ENCODE measurements around the gene WIPF1.
A peak's percentile ranks its signal among the peaks of the same experiment; 100 is the strongest.
"Not testable (repeated sequence)": the region's sequence is repeated elsewhere in the genome, so short reads cannot be mapped to it uniquely, and the experiment has no call there.

Gene WIPF1

DNA sequence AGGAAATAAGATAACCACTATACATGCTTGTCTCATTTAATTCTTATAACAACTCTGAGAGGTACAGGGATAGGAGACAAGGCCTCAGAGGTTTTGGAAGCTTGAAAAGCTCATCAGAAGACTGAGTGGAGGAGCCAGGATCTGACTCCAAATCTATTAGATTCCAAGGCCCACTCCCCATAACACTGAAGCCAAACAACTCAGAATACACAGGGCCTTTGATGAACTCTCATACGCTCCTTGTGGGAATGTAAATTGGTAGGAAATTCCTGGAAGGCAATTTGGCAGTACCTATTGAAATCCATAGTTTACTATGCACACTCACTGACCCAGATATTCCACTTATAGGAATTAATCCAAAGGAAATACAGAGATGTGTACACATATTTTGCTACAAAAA lies 27.9 kb downstream of the WIPF1 start:
- no peak for DNase-seq

DNA sequence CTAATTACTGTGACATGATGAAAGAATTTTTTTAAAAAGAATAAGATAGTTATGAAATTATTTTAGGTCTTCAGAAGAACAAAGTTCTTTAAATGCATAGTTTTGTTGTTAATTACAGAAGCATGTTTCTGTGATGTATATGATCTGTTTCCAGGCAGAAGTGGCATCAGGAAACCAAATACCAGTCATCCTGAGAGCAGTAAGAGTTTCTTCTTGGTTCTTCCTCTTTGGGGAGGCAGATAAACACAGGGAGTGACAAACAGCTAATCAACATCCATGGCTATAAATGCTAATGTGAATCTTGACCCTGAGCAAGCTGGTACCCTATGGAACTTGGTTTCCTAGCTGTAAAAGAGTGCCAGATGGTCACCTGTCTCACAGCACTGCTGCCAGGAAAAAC lies 29.2 kb downstream of the WIPF1 start:
- DNase-seq: no peak

DNA sequence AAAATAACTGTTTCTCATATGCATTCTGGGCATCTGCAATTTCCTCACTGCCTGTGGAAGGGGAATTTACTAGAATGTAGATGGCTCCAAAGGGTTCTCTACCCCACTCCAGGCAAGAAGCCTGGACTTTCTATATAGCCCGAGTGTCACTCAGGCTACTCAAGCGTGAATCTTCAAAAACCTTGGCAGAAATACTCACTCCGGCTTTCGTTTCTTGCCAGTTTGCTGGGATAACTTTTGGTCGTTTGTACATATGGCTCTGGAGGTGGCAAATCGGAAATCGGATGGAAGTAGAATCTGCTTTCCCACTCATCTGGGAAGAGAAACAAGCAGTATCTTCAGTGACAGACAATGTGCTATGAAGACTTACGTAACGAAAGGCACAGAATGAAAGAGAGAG lies 30.7 kb downstream of the WIPF1 start:
- DNase-seq: no peak

DNA sequence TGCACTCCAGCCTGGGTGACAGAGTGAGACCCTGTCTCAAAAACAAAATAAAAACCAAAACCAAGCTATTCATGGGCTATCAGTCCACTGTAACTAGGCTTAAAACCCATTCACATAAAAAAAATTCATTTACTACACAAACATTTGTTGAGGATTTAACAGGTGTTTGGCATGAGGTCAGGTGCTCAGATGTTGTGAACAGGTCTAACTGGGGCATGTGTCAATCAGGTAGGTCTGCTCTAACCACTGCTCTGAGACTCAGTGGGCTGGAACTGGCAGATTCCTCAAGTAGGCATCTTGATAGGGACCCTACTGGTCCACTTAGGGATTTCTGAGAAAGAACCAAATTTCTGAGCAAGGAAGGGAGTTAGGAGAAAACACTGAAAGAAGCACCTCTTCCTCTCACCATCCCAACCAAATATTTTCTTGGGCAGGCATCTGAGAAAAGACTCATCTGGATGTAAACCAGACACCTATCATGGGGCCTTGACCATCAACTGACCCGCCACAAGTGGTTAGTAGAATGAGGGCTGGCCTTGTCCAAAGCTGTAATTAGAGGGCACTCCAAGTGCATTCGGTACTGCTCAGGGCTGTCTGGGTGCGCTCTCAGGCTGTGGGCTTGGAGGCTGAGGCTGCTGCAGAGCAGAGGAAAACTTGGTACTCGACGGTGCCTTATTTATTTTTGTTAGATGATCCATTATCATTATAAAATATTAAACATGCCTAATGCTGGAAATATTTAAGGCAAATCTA lies 33.9 kb downstream of the WIPF1 start:
- no peak for DNase-seq

DNA sequence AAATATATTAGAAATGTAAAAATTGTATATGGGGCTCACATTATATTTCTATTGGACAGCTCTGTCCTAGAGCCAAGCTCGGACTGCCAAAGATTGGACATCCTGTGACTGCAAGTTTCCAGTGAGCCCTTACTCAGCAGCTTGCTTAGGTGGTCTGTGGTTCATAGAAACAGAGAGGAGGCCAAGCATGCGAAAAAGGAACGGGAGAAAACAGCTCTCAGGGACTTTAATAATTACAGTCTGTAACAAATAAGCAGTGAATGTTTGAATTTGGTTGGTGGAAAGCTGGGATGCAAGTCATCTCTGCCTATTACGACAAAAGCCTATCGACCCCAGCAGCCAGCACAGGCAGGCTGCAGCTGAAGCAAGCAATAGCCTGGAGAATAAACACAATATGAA lies 35.6 kb downstream of the WIPF1 start:
- DNase-seq: no peak

DNA sequence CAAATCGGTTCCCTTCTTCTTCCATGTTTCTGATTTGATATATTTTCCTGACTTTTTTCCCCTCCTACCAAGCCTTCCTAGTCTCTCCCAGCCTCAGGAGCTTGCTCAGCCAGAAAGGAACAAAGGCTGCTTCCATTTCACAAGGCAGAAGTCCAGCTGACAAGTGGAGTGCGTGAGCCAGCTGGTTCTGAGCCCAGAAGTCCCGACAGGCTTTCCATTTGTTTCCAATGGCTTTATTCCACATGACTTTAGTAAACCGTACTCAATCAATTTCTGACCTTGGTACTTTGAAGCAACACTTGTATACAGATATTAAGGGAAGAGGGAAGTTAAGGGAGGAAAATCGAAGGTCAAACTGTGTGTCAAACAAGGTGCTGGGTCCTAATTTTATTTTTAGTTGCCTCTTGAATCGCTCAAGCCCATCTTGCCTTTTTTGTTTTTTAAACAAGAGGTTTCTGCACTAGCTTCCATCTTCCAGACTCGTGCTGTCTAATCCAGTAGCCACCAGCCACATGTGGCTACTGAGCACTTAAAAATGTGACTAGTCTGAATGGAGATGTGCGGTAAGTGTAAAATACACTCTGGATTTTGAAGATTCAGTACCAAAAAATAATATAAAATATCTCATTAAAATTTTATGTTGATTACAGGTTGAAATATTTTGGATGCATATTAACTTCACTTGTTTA lies 36.2 kb downstream of the WIPF1 start:
- no peak for DNase-seq

DNA sequence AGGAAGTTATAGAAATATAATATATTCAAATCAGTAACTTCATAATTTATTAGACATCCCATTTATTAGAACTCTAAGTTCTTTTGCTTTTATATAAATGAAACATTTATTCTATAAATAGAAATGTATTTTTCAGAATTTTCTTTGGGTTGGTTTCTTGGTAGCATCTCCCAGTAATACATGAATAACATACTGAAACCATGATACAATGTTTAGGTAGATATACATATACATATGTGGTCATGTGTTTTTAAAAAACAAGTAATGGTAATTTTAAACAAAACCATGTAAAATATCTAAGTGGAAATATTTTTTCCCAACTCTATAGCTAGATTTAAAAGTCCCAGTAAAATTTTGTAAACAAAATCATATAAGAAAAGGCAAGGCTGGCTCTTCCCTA lies 36.9 kb downstream of the WIPF1 start:
- no peak for DNase-seq

DNA sequence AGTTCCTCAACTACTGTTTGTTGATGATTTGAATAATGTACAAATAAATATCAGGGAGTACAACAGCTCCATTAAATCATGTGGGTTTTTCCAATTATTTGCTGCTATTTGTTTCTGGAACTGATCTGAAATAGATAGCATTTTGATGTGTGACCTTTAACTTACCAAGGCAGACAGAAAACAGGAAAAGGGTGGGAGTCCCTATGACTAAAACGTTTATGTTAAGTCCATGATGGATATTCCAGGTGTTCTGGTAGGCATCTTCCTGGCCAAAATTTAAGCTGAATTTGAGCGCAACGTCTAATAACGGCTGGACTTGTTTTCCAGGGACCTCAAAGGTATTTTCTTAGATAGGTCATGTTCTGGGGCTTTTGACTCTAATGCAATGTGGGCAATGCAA lies 41.6 kb downstream of the WIPF1 start:
- DNase-seq: no peak

DNA sequence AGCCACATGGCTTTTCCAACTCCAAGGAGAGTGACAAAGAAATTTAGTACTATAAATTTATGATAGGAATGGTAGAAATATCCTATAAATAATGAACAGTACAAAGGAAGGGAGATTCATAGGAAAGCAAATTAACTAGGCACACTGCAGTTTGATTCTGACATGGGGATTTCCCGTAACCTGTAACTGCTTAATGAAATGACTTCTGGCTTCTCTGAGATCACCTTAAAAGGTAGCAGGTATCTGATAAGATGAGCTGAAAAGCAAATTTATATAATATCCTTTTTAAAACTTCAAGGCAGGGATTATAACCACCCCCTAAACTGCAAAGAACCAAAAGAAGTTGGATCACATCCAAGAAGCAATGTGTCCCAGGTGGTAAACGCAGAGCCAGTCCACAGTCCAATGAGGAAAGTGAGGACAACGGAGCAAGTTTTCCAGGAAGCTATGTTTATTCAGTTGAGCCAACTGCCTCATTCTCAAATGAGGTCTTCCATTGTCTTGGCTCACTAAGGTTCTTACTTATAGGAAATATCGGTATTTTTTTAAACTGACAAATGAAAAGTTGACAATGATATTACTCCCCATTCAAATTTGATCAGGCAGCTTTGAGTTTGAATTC lies 43.0 kb downstream of the WIPF1 start:
- DNase-seq: no peak

DNA sequence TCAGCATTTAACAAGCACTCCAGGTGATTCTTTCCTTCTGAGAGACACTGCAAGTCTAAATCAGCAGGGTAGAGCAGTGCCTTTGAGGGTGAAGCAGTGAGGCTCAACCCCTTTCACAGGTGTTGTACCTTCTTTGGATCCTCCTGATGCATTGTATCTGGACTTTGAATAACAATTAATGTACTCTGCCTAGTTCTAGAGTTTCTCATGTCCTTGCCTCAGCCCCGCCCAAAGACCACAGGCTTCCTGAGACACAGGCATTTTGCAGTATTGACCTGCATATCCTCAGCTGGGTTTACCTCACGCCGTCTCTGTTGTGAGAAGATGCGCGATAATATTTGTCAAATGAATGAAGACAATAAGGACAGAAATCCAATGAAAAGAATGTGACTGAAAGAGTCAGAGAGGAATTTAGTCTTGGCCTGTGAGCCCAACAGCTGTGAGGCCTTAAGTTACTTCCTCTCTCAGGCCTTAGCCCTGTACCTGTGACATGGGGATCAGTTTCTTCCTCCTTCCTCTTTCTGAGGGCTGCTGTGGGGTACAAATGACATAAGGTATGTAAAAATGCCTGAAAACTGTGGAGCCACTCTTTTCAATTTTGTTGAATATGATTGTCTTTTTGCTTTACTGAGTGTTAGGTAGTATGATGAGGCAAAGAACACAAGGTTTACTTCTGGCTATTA lies 43.7 kb downstream of the WIPF1 start:
- DNase-seq: no peak

DNA sequence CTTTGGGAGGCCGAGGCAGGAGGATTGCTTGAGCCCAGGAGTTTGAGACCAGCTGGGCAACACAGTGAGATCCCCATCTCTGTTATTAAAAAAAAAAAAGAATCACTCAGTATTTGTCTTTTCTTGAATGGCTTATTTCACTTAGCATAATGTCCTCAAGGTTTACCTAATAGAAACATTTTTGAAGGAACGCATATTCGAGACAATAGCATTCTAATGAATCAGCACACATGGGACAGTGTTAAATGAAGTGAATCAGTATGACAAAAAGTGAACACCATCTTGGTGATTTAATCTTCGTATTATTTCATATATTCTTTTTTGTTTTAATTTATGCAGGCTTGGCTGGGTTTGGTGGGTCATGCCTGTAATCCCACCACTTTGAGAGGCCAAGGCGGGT lies 44.7 kb downstream of the WIPF1 start:
- DNase-seq: no peak

DNA sequence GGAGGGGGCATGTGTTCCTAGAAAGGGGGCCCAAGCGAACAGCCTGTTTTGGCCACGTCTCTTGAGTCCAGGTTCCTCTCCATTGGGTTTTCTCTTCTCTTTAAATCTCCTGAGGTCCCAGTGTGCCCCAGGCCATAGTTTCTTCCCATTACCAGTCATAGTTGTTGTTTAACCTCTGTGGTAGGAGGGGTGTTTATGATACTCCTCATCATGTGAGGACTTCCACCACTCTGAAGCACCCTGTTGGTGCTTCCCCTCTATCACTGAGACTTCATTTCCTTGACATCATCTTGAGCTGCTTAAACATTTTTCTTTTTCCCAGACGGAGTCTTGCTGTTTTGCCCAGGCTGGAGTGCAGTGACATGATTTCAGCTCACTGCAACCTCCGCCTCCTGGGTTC lies 45.9 kb downstream of the WIPF1 start:
- no peak for DNase-seq

DNA sequence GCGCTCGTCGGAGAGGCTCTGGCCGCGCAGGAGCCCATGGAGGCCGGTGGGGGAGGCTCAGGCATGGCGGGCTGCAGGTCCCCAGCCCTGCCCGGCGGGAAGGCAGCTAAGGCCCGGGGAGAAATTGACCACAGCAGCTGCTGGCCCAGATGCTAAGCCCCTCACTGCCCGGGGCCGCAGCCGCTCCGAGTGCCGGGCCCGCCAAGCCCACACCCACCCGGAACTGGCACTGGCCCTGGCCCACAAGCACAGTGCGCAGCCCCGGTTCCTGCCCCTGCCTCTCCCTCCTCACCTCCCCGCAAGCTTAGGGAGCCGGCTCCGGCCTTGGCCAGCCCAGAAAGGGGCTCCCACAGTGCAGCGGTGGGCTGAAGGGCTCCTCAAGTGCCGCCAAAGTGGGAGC lies 49.0 kb downstream of the WIPF1 start:
- not testable (repeated sequence) for DNase-seq

DNA sequence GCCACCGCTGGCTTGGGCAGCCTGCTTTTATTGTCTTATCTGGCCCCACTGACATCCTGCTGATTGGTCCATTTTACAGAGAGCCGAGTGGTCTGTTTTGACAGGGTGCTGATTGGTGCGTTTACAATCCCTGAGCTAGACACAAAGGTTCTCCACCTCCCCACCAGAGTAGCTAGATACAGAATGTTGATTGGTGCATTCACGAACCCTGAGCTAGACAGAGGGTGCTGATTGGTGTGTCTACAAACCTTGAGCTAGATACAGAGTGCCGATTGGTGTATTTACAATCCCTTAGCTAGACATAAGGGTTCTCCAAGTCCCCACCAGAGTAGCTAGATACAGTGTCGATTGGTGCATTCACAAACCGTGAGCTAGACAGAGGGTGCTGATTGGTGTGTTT lies 49.6 kb downstream of the WIPF1 start:
- DNase-seq: not testable (repeated sequence)

DNA sequence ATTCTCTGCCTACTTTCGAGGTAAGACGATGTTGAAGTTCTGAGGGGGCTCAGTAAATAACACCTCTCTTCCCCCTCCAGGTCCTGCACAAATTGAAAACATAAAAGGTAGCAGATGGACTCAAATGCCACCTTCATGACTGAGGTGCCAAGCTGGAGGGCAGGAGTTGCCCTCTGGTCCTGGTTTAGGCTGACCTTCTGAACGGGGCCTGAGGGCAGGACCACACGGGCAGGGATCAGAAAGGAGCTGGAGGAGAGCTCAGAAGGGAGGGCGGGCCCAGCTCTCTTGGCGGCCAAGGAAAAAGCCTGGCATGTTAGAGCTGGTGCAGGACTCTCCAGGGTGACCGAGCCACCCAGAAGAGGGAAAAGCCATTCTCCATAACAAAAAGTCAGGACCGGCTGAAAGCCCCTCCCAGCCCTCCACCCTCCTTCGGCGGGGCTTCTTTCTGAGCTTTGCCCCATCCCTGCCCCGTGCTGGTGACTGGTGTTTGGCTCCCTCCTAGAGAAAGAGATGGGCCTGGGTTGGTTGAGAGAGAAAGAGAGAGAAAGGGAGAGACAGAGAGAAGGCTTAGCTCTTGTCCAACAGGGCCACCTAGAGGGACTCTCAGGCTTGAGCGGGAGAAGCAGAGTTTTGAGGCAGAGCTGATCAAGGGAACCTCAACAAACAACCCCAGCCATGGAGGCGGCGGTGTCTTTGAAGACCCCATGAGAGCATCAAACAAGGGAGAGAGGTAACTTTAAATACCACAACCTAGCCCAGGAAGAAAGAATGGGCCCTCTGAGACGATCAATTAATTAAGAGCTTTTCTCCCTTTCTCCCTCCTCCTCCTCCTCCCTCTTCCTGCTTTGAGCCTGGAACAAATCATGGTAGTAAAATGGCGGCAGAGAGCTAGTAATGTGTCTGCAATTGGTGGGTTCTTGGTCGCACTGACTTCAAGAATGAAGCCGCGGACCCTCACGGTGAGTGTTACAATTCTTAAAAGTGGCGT lies 50.8 kb downstream of the WIPF1 start:
- no peak for DNase-seq

DNA sequence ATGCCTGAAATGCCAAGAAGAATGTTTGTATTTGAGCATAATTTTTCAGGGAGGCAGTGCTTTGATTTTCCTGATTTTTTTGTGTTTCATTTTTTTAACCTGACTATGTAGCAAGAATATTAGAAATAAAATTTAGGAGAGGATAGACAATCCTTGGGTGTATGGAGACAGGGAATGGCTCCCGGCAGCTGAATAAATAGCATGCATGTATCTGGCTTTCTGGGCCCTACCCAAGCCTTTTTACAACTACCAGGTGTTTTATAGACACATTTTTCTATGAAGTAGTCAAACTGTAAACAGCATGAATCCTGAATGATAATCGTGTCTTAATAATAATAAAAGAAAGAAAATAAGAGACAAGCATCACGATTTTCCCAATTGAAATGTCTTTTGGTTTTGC lies 52.4 kb downstream of the WIPF1 start:
- DNase-seq: no peak

DNA sequence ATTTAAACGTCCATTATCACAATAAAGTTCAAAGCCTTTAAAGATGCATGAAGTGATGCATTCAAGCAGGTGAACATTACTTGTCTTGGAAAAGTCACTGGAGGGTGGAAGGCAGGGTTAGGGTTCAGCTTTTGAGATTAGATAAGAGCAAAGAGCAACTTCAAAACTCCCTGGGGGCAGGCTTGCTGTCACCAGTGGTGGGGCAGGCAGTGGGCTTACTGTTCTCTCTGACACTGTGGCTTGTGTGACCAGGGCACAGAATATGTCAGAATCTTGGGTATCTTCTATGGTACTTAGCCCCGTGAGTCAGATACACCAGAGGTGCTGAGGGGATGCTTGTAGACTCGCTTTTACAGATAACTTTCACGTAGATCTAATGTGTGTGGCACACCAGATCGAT lies 52.8 kb downstream of the WIPF1 start:
- DNase-seq: no peak

DNA sequence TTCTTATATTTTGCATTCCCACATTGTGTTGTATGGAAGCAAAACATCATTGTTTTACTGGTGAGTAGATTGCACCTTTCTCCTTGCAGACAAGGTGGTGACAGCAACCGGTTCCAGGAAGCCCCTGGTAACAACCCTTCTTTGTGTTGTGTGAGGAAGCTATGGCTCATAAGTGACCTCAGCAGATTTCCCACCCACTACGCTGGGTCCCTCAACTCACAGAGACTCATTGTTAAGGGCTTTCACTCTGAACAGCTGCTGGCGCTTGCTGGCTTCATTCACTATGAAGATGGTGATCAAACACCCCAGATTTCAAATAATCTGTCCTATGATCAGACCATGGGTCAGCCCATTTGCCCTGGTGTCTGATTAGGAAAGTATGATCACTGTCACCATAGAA lies 53.4 kb downstream of the WIPF1 start:
- DNase-seq: no peak

DNA sequence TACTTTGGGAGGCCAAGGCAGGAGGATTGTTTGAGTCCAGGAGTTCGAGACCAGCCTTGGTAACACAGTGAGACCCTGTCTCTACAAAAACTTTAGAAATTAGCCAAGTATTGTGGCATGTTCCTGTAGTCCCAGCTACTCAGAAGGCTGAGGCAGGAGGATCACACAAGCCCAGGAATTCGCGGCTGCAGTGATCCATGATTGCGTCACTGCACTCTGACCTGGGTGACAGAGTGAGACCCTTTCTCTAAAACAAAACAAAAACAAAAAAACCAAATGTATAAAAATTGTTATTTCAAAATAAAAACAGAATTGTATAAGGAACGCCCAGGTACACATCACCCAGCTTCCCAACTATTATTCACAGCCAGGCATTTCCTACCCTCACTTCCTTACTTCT lies 56.7 kb downstream of the WIPF1 start:
- no peak for DNase-seq

DNA sequence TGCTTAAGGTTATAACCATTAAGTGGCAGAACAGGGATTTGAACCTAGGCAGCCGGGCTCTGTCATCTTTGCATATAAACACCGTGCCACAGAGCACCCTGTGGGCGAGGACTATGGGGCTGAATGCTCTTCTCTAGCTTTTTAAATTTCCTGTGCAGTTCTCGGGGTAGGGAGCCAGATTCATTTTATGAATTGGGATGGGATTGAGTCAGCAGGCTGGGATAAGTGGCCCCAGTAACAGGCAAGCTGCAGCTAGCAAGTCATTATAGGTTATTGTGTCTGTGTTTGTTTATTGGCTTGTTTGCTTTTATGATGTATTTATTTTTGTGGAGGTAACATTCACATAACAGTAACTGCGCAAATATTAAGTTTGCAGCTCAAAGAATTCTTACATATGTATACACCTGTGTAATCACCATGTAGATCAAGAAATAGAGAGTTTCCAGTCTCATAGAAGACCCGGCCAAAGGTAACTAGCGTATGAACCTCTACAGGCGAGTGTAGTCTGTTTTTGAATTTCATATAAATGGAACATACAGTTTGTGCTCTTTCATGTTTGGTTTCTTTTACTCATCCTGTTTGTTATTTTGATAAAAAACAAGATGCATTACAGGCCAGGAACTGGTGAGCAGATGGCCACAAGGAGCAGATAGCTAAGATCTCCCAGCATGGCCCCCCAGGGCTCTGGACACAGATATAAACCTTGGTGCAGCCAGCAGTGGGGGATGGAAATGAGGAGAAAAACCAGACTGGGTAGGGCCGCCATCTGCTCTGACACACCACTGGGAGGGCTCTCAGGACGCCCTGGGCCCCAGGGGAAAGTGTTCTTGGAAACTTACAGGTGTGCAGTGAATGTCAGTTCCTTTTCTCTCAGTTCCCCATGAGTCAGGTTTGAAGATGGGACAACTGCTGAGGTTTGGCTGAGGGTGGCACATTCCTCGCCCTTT lies 61.6 kb downstream of the WIPF1 start:
- DNase-seq: peak; percentile 8

DNA sequence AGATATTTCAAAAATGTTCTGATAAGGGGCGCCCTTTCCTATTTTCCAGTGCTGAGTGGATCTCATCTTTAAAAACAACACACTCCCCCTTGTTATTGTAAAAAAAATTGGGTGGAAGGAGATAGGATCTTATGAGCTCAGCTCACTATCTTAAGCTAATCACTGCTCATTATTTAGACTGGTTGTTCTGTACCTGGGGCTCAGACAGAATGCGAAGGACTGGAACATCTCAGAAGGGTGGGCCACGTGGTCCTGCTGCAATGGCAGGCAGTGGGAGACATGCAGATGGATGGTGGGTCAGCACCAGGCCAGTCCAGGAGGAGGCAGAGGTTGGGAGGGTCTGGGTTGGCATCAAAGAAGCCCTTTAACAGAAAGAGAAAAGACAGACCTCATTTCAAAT lies 62.5 kb downstream of the WIPF1 start:
- no peak for DNase-seq

Data from NCI-H510A (cell line).